ENCODE data around the gene LYPD6B. TPM values are rescaled to one million over a fixed set of nuclear protein-coding genes. Genes with fewer than 3 reads are reported as not detected.

The LYPD6B gene
- polyA plus RNA-seq, 3 donors: not detected

DNA sequence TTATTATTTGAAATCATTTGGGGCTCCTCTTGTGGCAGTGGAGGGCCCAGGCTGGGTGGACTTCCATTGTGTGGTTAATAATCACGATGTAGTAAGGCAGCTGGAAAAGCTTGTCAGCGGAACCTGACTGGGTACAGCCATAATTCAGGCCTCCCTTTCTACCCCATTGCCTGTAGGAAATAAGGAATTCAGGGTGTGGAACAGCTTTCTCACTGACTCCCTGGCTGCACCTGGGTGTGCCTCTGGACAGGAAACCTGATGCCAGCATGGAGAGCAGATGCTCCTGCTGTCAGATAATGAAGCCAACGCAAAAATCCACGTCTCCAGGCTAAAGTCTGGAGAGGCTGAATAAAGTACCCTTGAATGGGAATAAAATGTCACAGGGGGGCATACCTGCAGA is 44.2 kb downstream of the LYPD6B start:
- Histone ChIP-seq H3K4me3 (replicated peaks in 1 of 3; ENCODE audit: low read depth in 2 of 3, low read length in 3 of 3) (peak overlapping the region in 1 of 3 experiments; percentile 12), H2AFZ (ENCODE audit: insufficient read depth, low read depth, low read length, poor library complexity, severe bottlenecking) (no peak overlapping the region), H3K4me2 (replicated peaks; ENCODE audit: extremely low read depth, low read length, poor library complexity, severe bottlenecking) (no peak overlapping the region), H3K9me3 (replicated peaks in 1 of 2; ENCODE audit: control insufficient read depth in 1 of 2, insufficient read depth in 1 of 2, low read length in 2 of 2) (no peaks in the 10 kb centered on the region), H3K27me3 (ENCODE audit: control insufficient read depth in 2 of 2, insufficient read depth in 2 of 2, low read length in 2 of 2) (no peaks in the 10 kb centered on the region), H3K4me1 (ENCODE audit: control insufficient read depth in 1 of 2, insufficient read depth in 2 of 2, low read length in 2 of 2) (peaks cover 55 to 68% of the 10 kb centered on the region in 2 donors), H4K20me1 (ENCODE audit: insufficient read depth, low read length) (no peaks in the 10 kb centered on the region), H3K27ac (ENCODE audit: low read depth in 1 of 2, low read length in 2 of 2) (peak overlapping the region in 1 of 2 donors; percentile 25), H3K9ac (ENCODE audit: insufficient read depth, low read length, poor library complexity, severe bottlenecking) (no peak overlapping the region), H3K36me3 (replicated peaks in 1 of 2; ENCODE audit: control insufficient read depth in 1 of 2, insufficient read depth in 2 of 2, low read length in 2 of 2) (no peaks in the 10 kb centered on the region), H3K79me2 (ENCODE audit: insufficient read depth, low read length) (no peaks in the 10 kb centered on the region)
- Mint-ChIP-seq H3K4me3 (peak overlapping the region in 1 of 2 donors; percentile 35), H3K9me3 (no peaks in the 10 kb centered on the region), H3K36me3 (peaks cover 0 to 4% of the 10 kb centered on the region in 2 donors), H3K4me1 (peaks cover 73% of the 10 kb centered on the region), H3K27ac (peak overlapping the region in 5 of 7 donors; percentile 30 to 90 (median 50)), H3K27me3 (ENCODE audit: low read depth in 3 of 3) (peaks cover 0 to 2% (median 0%) of the 10 kb centered on the region in 3 donors)
- no peak for DNase-seq
- no CpG with 5 or more reads among the region's 4 CpGs for WGBS (ENCODE audit: insufficient coverage)
- TF ChIP-seq, protein P1, sequence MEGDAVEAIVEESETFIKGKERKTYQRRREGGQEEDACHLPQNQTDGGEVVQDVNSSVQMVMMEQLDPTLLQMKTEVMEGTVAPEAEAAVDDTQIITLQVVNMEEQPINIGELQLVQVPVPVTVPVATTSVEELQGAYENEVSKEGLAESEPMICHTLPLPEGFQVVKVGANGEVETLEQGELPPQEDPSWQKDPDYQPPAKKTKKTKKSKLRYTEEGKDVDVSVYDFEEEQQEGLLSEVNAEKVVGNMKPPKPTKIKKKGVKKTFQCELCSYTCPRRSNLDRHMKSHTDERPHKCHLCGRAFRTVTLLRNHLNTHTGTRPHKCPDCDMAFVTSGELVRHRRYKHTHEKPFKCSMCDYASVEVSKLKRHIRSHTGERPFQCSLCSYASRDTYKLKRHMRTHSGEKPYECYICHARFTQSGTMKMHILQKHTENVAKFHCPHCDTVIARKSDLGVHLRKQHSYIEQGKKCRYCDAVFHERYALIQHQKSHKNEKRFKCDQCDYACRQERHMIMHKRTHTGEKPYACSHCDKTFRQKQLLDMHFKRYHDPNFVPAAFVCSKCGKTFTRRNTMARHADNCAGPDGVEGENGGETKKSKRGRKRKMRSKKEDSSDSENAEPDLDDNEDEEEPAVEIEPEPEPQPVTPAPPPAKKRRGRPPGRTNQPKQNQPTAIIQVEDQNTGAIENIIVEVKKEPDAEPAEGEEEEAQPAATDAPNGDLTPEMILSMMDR (IDR thresholded peaks at IDR 0.05): no peak
- intact Hi-C loops (cut with micrococcal nuclease): loop anchor here in 1 of 2 donors (10.0 kb wide), 1 partner anchor 82 kb away; no protein-coding TSS in a partner anchor

DNA sequence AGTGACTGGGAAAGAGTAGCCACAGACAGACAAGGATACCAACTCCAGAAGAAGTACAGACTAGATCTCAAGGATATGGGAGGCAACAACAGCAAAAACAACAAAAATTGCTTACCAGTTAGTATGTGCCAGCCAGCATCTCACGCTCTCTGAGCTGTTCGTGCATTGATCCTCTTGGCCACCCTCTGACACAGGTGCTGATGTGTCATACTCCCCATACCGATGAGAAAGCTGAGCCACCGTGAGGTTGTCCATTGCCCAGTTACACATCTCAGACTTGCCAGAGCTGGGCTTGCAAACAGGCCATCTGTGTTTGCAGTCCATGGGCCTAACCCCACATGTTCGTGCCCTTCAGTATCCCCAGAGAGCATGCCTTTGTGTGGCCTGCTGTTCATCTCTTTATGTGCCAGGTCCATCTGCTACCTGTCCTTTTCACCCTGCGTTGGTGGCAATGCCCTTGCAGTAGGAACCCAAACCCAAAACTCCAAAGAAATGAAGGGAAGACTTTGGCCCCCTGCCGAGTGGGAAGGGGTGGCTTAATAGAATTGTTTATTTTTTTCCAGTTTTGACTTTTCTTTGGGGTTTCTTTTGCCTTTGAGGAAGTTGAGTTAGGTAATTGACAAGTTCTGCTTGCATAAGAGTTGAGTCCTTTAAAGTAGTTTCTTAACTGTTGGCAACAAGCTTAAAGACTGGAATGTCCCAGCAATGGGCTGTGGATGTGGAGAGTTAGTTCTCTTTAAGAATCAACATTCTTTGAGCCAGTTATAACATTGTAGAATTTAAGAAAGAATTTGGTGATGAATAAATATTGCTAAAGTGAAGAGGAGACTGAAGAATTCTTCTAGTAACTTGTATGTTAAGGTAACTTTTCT is 46.7 kb downstream of the LYPD6B start:
- intact Hi-C loops (cut with micrococcal nuclease): loop anchor here in 1 of 2 donors (10.0 kb wide), 1 partner anchor 80 kb away; no protein-coding TSS in a partner anchor
- H2AFZ ChIP-seq (ENCODE audit: insufficient read depth, low read depth, low read length, poor library complexity, severe bottlenecking): peak overlapping the region; percentile 9
- peak overlapping the region in 1 of 3 experiments; percentile 56 for H3K4me3 ChIP-seq (replicated peaks in 1 of 3; ENCODE audit: low read depth in 2 of 3, low read length in 3 of 3)
- no peaks in the 10 kb centered on the region for H4K20me1 ChIP-seq (ENCODE audit: insufficient read depth, low read length)
- H3K4me2 ChIP-seq (replicated peaks; ENCODE audit: extremely low read depth, low read length, poor library complexity, severe bottlenecking): peak overlapping the region; percentile 60
- H3K9me3 ChIP-seq (replicated peaks in 1 of 2; ENCODE audit: control insufficient read depth in 1 of 2, insufficient read depth in 1 of 2, low read length in 2 of 2): no peaks in the 10 kb centered on the region
- Mint-ChIP-seq H3K4me3 (peak overlapping the region; percentile 43 to 68), H3K27ac (peak overlapping the region; percentile 65 to 95 (median 87)), H3K4me1 (peaks cover 84% of the 10 kb centered on the region), H3K27me3 (ENCODE audit: low read depth in 3 of 3) (peaks cover 0 to 2% (median 0%) of the 10 kb centered on the region in 3 donors), H3K9me3 (no peaks in the 10 kb centered on the region), H3K36me3 (peaks cover 0 to 2% of the 10 kb centered on the region in 2 donors)
- TF ChIP-seq, protein P1 (IDR thresholded peaks at IDR 0.05): no peak
- peaks cover 67 to 89% of the 10 kb centered on the region in 2 donors for H3K4me1 ChIP-seq (ENCODE audit: control insufficient read depth in 1 of 2, insufficient read depth in 2 of 2, low read length in 2 of 2)
- no peak overlapping the region for H3K9ac ChIP-seq (ENCODE audit: insufficient read depth, low read length, poor library complexity, severe bottlenecking)
- no peaks in the 10 kb centered on the region for H3K36me3 ChIP-seq (replicated peaks in 1 of 2; ENCODE audit: control insufficient read depth in 1 of 2, insufficient read depth in 2 of 2, low read length in 2 of 2)
- DNase-seq: peak; percentile 53 to 75 (median 74)
- no peaks in the 10 kb centered on the region for H3K79me2 ChIP-seq (ENCODE audit: insufficient read depth, low read length)
- H3K27me3 ChIP-seq (ENCODE audit: control insufficient read depth in 2 of 2, insufficient read depth in 2 of 2, low read length in 2 of 2): no peaks in the 10 kb centered on the region
- WGBS (ENCODE audit: insufficient coverage): 41% methylated on average over 6 of the region's 7 CpGs
- H3K27ac ChIP-seq (ENCODE audit: low read depth in 1 of 2, low read length in 2 of 2): peak overlapping the region; percentile 31 to 73
